Mesodermal cell (in vitro differentiated cells): ENCODE data around the gene RPL36.
"Not testable (repeated sequence)": the region's sequence is repeated elsewhere in the genome, so short reads cannot be mapped to it uniquely, and the experiment has no call there.

Experiments used
- H3K27ac ChIP-seq: 2 replicates; pipeline ENCODE4 v1.7.0; 2013; ENCODE audit warnings: mild to moderate bottlenecking, low read depth, low read length, moderate library complexity; ENCODE audit not compliant: severe bottlenecking
- H3K36me3 ChIP-seq: 2 replicates; pipeline ENCODE4 v1.7.1; 2013; ENCODE audit warnings: mild to moderate bottlenecking, low read length, moderate library complexity; ENCODE audit not compliant: control insufficient read depth, insufficient read depth
- H3K4me1 ChIP-seq: one replicate; pipeline ENCODE4 v1.7.1; 2013; ENCODE audit warnings: mild to moderate bottlenecking, low read length; ENCODE audit not compliant: insufficient read depth, control insufficient read depth, poor library complexity, severe bottlenecking
- H3K4me3 ChIP-seq: 2 replicates; pipeline ENCODE4 v1.7.0; 2013; ENCODE audit warnings: low read length, control low read depth, mild to moderate bottlenecking; ENCODE audit not compliant: insufficient read depth, poor library complexity, severe bottlenecking; ENCODE audit errors: extremely low read depth
- H3K9me3 ChIP-seq: 2 replicates; pipeline ENCODE4 v1.7.1; 2013; ENCODE audit warnings: mild to moderate bottlenecking, low read length, moderate library complexity; ENCODE audit not compliant: control insufficient read depth
- WGBS, 2 experiments: methylation state at CpG; one replicate each; pipeline ENCODE4 v1.1.5; 2013; ENCODE audit warnings: missing lambda C conversion rate in 2 of 2; ENCODE audit not compliant: insufficient coverage in 2 of 2; 5-methylcytosine and 5-hydroxymethylcytosine counted together

The RPL36 gene

DNA sequence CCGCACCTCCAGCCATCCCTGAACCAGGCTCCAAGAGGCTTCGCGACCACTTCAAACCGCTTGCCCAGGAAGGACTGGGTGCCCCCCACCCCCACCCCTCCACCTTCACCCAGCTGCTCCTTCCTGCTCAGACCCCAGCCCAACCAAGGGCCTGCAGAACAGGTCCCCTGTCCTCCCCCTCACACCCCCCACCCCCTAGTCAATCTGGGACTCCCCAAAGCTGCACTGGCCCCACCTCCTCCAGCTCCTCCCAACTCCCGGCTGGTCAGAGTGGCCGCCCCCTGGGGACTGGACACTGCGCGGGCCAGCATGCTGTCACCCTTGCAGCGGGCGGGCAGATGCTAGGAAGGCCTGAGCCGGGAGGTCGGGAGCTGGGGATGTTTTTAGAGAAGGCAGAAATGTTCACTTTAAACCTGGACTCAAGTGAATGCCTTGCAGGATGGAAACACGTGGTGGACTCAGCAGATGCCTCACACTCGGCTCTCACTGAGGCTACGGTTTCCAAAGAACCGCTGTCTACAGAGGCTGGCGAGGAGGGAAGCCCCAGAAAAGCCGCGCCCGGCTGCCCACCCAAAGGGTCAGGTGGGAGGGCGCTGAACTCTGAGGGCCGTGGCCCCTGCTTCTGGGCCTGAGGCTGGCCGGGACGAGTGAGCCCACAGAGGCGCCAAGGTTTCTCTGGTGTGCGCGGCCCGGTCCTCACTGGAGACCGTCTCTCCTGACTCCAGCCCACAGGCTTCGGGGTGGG is 8.0 kb downstream of the RPL36 start:
- WGBS, 2 experiments, result 93 to 94% methylated on average over 22 to 29 of the region's 30 CpGs
- peak overlapping the region; percentile 36 for H3K27ac ChIP-seq
- no peaks in the 10 kb centered on the region for H3K9me3 ChIP-seq
- peaks cover 61% of the 10 kb centered on the region for H3K36me3 ChIP-seq
- peaks cover 7% of the 10 kb centered on the region for H3K4me1 ChIP-seq
- H3K4me3 ChIP-seq, result no peak overlapping the region

DNA sequence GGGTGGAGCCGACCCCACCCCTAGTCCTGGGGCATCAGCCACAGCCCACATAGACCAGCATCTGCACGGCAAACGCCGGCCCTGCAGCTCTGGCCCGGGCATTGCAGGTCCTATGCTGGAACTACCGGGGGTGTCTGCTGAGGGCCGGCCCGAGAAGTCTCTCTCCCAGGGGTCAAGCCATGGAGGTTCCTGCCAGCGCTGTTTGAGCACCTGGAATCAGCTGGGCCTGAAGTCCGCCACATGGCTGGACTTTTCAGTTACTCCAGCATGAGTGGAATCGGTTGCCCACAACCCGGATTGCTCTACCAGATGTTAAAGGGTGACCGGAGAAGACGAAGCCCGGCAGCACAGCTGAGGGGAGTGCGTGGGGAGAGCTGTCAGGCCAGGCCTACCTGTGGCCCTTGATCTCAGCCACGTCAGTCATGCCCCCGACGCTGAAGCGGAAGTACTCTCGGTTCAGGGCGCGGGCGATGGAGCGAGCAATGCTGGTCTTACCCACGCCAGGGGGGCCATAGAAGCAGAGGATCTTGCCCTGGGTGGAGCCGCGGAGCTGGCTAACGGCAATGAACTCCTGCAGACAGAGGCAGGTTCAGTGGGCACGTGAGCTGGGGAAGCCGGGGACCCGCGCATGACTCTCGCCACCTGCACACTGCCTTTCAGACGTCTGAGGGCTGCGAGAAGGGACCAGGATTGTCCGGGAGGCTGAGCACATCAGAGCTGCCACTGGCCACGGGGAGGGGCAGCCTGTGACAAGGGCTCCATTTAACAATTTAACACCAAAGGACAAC is 8.7 kb downstream of the RPL36 start:
- H3K9me3 ChIP-seq, result no peaks in the 10 kb centered on the region
- WGBS, 2 experiments, result 95 to 98% methylated on average over 36 to 37 of the region's 38 CpGs
- H3K36me3 ChIP-seq, result peaks cover 61% of the 10 kb centered on the region
- no peak overlapping the region for H3K27ac ChIP-seq
- no peak overlapping the region for H3K4me3 ChIP-seq
- peaks cover 7% of the 10 kb centered on the region for H3K4me1 ChIP-seq

DNA sequence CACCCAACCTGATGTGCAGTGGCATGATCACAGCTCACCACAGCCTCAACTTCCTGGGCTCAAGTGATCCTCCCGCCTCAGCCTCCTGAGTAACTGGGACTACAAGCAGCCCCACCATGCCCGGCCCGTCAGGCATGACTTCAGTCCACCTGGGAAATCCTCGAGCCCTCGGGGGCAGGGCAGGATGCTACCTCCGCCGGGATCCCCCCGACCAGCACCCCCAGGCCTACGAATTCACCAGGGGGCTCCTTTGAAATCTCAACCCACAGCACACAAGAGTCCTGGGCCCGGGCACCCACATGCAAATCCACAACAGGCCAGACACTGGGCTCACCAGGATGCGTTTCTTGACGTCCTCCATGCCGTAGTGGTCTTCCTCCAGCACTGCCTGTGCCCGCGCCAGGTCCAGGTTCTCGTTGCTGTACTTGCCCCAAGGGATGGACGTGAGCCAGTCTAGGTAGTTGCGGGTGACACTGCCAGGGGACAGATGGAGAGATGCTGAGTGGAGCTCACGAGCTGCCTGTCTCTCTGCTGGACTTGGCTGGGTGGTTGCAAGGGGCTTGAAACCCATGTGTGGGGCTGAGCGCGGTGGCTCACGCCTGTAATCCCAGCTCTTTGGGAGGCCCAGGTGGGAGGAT is 10.5 kb downstream of the RPL36 start:
- no peak overlapping the region for H3K27ac ChIP-seq
- WGBS, 2 experiments, result 96% methylated on average over 17 to 21 of the region's 22 CpGs
- H3K36me3 ChIP-seq, result peaks cover 63% of the 10 kb centered on the region
- H3K9me3 ChIP-seq, result no peaks in the 10 kb centered on the region
- peaks cover 7% of the 10 kb centered on the region for H3K4me1 ChIP-seq
- no peak overlapping the region for H3K4me3 ChIP-seq

DNA sequence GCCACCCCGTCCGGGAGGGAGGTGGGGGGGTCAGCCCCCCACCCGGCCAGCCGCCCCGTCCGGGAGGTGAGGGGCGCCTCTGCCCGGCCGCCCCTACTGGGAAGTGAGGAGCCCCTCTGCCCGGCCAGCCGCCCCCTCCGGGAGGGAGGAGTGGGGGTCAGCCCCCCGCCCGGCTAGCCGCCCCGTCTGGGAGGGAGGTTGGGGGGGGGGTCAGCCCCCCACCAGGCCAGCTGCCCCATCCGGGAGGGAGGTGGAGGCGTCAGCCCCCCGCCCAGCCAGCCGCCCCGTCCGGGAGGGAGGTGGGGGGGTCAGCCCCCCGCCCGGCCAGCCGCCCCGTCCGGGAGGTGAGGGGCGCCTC is 11.9 kb downstream of the RPL36 start:
- H3K9me3 ChIP-seq, H3K4me3 ChIP-seq, H3K4me1 ChIP-seq, H3K27ac ChIP-seq: not testable (repeated sequence)
- H3K36me3 ChIP-seq, result peaks cover 70% of the 10 kb centered on the region
- no CpG with 5 or more reads among the region's 28 CpGs for WGBS, 2 experiments

DNA sequence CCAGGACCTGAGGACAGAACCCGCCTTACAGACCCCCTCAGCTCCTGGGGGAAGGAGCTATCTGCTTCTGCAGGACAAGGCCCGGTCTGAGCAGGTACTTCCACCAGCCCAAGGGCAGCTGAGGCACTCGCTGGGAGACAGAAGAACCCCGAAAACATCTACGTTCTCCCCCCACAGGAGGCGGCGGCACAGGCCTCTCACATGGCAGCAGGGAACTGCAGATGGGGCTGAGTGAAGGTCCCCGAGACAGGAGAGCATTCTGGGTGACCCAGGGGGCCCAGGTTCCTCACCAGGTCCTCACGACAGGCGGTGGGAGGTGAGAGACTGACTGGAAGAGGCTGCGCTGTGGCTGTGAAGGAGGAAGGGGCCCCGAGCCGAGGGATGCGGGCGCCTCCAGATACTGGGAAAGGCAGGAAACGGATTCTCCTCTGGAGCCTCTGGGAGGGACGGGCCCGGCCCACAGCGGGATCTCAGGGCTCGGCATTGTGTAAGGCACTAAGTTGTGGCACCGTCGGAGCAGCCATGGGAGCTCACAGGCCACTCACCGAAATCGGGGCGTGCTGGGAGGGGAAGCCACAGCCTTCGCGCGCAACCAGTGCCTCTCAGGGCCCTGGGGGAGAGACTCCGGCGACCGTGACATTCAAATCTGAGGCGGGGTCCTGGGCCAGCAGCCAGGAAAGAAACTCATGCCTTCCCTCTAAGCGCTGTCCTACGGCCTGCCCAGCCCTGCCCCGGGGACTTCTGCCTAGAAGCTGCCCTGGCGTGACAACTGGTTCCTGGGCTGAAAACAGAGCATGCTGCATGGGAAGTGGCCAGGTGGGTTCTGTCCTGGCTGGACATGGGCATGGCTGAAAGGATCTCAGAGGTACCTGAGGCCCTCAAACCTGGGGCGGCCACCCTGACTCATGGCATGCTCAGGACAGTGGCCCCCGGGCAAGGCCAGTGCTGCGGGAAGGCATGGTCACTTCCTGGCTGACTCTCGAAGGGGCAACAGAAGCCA is 14.0 kb downstream of the RPL36 start:
- no peaks in the 10 kb centered on the region for H3K4me1 ChIP-seq
- peaks cover 74% of the 10 kb centered on the region for H3K36me3 ChIP-seq
- no peaks in the 10 kb centered on the region for H3K9me3 ChIP-seq
- H3K4me3 ChIP-seq, result no peak overlapping the region
- no peak overlapping the region for H3K27ac ChIP-seq
- WGBS, 2 experiments, result 96 to 97% methylated on average over 32 to 40 of the region's 40 CpGs

DNA sequence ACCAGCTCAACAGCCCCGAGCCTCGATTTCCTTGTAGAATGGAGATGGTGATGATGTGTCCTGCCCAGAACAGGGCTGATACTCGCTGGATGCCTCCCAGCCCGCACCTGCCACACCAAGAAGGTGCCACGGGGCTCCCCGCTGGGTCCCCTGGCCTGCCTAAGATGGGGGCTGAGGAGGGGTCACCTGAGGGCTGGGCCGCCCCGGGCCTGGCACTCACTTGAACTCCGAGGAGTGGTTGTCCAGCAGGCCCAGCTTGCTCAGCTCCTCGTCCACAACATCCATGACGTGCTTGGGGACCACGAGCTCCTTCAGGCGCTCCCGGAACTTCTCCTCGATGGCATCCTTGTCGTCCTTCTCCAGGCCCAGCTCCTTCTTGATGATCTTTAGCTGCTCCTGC is 15.5 kb downstream of the RPL36 start:
- no peak overlapping the region for H3K4me3 ChIP-seq
- H3K27ac ChIP-seq, result no peak overlapping the region
- WGBS, 2 experiments, result 92 to 93% methylated on average over 16 of the region's 16 CpGs
- peaks cover 76% of the 10 kb centered on the region for H3K36me3 ChIP-seq
- H3K4me1 ChIP-seq, result no peaks in the 10 kb centered on the region
- H3K9me3 ChIP-seq, result no peaks in the 10 kb centered on the region

DNA sequence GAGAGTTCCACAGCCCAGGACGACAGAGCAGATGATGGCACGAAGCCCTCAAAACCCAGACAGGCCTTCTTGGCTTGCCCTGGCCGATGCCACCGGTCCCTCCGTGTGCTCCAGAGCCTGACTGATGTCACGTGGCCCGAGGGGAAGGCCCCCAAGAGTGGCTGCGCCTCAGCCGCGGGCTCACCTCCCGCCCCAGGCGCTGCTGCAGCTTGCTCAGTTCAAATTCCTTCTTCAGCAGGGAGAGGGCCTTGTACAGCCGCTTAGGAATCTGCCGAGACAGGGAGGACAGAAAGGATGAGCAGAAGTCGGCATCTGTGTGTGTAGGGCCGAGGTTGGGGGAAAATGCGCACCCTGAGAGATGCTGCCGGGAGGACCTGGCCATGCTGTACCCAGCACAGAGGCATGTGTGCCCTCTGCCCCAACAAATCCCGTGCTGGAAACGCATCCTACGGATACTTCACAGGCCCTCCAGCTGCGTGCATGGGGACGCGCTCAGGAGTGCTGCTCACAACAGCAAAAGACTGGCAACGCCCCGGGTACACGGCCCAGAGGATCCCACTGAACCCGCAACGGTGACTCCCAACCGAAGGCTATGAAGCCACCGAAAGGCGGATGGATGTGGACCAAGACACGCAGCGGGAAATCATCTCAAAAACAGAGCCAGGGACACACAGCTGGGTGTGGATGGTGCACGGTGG is 16.9 kb downstream of the RPL36 start:
- Histone ChIP-seq H3K27ac (no peak overlapping the region), H3K9me3 (no peaks in the 10 kb centered on the region), H3K4me3 (no peak overlapping the region), H3K36me3 (peaks cover 83% of the 10 kb centered on the region), H3K4me1 (no peaks in the 10 kb centered on the region)
- 96 to 99% methylated on average over 35 of the region's 35 CpGs for WGBS, 2 experiments

DNA sequence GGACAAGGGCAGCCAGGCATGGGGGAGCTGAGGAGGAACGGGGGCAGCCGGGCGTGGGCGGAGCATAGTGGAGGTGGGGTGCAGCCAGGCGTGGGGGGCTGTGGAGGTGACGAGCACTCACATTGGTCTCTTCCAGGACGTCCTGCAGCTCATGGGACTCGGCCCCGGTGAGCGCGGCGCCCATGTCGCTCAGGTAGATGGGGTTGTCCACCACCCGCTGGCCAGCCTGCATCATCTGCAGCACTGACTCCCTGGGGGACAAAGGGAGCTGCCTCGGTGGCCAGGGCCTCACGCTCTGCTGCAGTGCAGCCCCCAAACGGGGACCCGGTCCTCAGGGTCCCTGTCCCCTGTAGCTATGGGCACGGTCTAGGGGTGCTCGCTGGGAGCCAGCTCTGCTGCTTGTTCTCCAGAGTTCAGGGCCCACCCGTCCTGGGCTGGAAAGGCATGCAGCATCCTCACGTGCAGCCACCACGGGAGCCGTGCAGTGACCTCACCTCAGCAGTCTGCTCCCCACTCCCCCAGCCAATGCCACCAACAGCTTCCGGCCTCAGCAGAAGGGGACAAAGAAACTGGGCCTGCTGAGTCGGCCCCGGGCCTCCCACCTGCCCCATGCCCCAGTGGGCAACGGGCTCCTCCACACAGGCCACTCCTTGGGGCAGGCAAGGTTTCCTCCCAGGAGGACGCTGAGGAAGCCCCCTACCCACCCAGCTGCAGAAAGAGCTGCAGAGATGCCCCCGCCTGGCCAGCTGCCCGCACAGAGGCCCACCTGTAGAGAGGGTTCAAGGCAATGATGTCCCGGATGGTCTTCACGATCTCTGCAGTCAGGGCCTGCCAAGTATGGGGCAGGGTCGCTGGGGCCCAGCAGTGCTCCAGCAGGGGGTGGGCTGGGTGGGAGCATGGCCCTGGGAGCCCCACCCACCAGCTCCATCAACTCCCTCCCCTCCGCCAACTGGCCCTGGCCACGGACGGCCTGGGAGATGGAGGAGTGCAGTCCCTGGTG is 17.8 kb downstream of the RPL36 start:
- WGBS, 2 experiments, result 95 to 98% methylated on average over 21 to 36 of the region's 37 CpGs
- Histone ChIP-seq H3K4me1 (no peaks in the 10 kb centered on the region), H3K9me3 (no peaks in the 10 kb centered on the region), H3K4me3 (no peak overlapping the region), H3K36me3 (peaks cover 91% of the 10 kb centered on the region), H3K27ac (no peak overlapping the region)

DNA sequence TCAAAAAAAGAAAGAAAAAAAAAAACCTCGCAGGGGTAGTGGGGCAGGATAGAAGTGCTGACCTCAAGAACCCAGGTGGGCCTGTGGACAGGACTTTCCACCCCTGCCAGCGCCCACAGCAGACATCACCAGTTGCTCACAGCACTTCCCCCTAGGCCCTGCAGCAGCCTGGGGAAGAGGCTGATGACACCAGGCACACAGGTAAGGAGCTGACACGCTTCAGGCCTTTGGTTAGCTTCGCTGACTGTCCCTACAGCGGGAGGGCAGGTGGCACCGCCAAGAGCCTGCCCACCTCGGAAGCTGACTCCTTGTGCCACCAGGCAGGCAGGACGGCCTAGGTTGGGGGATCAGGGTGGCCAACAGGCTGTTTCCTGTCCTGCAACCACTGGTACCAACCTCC is 20.9 kb downstream of the RPL36 start:
- H3K9me3 ChIP-seq, result no peaks in the 10 kb centered on the region
- peaks cover 84% of the 10 kb centered on the region for H3K36me3 ChIP-seq
- no peaks in the 10 kb centered on the region for H3K4me1 ChIP-seq
- 95 to 96% methylated on average over 4 to 8 of the region's 8 CpGs for WGBS, 2 experiments
- H3K4me3 ChIP-seq, result no peak overlapping the region
- H3K27ac ChIP-seq, result no peak overlapping the region
